ENCODE data around the gene TXNDC11.

The TXNDC11 gene

DNA sequence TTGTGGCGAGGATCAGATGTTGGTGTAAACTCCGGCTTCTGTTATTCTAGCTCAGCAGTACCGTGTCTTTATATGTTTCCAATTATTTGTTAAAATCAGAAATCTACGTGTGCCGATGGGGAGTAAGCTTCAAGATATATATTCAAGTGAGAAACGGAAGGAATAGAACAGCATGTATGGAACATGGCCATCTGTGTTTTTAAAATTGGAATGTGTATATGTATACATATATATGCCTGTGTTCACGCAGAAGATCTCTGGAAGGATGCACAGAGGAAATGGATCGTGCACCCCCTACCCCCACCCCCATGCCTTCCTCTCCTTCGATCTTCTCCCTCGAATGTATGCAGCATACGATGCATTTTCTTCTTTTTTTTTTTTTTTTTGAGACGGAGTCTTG, 82.1 kb downstream of the TXNDC11 start:
- Histone ChIP-seq H3K4me3 (replicated peaks; ENCODE audit: insufficient read depth, low read length) (no peak overlapping the region), H3K27ac (replicated peaks) (no peak overlapping the region)

DNA sequence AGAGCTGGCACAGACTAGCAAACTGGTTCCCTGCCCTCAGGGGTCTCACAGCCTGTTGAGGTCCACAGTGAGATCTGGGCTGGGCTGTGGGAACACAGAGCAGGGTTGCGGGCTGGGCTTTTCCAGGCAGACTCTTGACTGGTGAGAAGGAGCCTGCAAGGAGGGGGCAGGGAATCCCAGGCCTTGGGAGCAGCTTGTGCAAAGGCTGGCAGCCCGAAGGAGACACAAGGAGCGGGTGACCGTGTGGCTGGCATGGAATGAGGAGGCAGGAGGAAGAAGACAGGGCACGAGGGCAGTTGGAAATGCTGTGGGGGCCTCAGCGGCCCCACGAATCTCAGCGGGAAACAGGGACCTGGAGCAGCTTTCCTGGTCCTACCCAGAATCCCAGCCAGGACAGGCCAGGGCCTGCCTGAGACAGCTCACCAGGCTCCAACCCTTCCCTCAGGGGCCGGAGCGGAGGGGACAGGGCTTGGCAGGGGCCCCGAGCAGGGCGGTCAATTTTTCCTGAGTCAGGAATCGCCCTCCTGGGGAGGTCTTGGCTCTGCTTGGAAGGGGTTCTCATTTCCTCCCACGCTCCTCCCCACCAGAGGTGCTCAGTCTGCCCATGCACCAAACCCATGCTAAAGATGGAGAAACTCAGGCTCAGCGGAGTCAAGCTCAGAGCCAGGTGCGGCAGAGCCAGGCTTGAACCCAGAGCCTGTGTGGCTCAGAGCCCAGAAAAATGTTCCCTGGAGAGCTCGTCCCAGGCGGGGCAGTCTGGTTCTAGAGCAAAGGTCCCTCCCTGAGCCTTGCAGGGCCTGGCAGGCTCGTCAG, 83.6 kb downstream of the TXNDC11 start:
- DNase-seq (ENCODE audit: low read depth in 1 of 2, low spot score in 1 of 2): no peak
- Histone ChIP-seq H3K27ac (replicated peaks) (no peak overlapping the region), H3K27me3 (ENCODE audit: insufficient read depth, poor library complexity, severe bottlenecking) (no peaks in the 10 kb centered on the region), H3K4me3 (replicated peaks; ENCODE audit: insufficient read depth, low read length) (no peak overlapping the region)
- TF ChIP-seq, protein P1, sequence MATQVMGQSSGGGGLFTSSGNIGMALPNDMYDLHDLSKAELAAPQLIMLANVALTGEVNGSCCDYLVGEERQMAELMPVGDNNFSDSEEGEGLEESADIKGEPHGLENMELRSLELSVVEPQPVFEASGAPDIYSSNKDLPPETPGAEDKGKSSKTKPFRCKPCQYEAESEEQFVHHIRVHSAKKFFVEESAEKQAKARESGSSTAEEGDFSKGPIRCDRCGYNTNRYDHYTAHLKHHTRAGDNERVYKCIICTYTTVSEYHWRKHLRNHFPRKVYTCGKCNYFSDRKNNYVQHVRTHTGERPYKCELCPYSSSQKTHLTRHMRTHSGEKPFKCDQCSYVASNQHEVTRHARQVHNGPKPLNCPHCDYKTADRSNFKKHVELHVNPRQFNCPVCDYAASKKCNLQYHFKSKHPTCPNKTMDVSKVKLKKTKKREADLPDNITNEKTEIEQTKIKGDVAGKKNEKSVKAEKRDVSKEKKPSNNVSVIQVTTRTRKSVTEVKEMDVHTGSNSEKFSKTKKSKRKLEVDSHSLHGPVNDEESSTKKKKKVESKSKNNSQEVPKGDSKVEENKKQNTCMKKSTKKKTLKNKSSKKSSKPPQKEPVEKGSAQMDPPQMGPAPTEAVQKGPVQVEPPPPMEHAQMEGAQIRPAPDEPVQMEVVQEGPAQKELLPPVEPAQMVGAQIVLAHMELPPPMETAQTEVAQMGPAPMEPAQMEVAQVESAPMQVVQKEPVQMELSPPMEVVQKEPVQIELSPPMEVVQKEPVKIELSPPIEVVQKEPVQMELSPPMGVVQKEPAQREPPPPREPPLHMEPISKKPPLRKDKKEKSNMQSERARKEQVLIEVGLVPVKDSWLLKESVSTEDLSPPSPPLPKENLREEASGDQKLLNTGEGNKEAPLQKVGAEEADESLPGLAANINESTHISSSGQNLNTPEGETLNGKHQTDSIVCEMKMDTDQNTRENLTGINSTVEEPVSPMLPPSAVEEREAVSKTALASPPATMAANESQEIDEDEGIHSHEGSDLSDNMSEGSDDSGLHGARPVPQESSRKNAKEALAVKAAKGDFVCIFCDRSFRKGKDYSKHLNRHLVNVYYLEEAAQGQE (IDR thresholded peaks at IDR 0.05; ENCODE audit: insufficient replicate concordance, low read depth): no peak
- no peak for TF ChIP-seq POLR2AphosphoS5 (IDR thresholded peaks at IDR 0.05; ENCODE audit: low read depth)
- TF ChIP-seq, protein P2, sequence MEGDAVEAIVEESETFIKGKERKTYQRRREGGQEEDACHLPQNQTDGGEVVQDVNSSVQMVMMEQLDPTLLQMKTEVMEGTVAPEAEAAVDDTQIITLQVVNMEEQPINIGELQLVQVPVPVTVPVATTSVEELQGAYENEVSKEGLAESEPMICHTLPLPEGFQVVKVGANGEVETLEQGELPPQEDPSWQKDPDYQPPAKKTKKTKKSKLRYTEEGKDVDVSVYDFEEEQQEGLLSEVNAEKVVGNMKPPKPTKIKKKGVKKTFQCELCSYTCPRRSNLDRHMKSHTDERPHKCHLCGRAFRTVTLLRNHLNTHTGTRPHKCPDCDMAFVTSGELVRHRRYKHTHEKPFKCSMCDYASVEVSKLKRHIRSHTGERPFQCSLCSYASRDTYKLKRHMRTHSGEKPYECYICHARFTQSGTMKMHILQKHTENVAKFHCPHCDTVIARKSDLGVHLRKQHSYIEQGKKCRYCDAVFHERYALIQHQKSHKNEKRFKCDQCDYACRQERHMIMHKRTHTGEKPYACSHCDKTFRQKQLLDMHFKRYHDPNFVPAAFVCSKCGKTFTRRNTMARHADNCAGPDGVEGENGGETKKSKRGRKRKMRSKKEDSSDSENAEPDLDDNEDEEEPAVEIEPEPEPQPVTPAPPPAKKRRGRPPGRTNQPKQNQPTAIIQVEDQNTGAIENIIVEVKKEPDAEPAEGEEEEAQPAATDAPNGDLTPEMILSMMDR (IDR thresholded peaks at IDR 0.05; ENCODE audit: insufficient read depth, low read length): no peak
- TF ChIP-seq GABPA (IDR thresholded peaks at IDR 0.05; ENCODE audit: low read depth): no peak
- TF ChIP-seq SPI1 (IDR thresholded peaks at IDR 0.05; ENCODE audit: borderline replicate concordance, low read depth): no peak

More for the DNA sequence above, 82.1 kb downstream of the TXNDC11 start:
- no peak for DNase-seq (ENCODE audit: low read depth in 1 of 2, low spot score in 1 of 2)
- no peaks in the 10 kb centered on the region for H3K27me3 ChIP-seq (ENCODE audit: insufficient read depth, poor library complexity, severe bottlenecking)
- TF ChIP-seq, protein P1 (IDR thresholded peaks at IDR 0.05; ENCODE audit: insufficient replicate concordance, low read depth): no peak
- TF ChIP-seq POLR2AphosphoS5 (IDR thresholded peaks at IDR 0.05; ENCODE audit: low read depth): no peak
- TF ChIP-seq, protein P2 (IDR thresholded peaks at IDR 0.05; ENCODE audit: insufficient read depth, low read length): no peak
- TF ChIP-seq GABPA (IDR thresholded peaks at IDR 0.05; ENCODE audit: low read depth): no peak
- TF ChIP-seq SPI1 (IDR thresholded peaks at IDR 0.05; ENCODE audit: borderline replicate concordance, low read depth): no peak

DNA sequence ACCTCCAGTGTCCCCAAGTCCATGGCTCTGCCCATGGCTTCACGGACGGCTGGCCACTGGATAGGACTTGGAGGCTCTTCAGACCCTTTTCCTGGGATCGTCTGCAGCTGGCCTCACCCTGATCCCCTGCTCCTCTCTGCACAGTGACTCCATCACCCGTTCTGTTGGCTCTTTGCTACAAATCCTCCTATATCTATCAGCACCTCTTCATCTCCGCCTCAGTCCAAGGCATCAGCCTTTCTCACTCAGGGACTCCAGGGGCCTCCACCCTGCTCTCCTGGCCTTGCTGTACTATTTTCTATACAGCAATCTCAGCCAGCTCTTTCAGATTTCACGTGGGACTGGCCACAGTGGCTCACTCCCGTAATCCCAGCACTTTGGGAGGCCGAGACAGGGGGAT, 85.1 kb downstream of the TXNDC11 start:
- TF ChIP-seq SPI1 (IDR thresholded peaks at IDR 0.05; ENCODE audit: borderline replicate concordance, low read depth) (no peak), POLR2AphosphoS5 (IDR thresholded peaks at IDR 0.05; ENCODE audit: low read depth) (no peak), GABPA (IDR thresholded peaks at IDR 0.05; ENCODE audit: low read depth) (no peak)
- TF ChIP-seq, protein P2 (IDR thresholded peaks at IDR 0.05; ENCODE audit: insufficient read depth, low read length): no peak
- TF ChIP-seq, protein P1 (IDR thresholded peaks at IDR 0.05; ENCODE audit: insufficient replicate concordance, low read depth): no peak
- no peak overlapping the region for H3K27ac ChIP-seq (replicated peaks)
- DNase-seq (ENCODE audit: low read depth in 1 of 2, low spot score in 1 of 2): no peak
- H3K4me3 ChIP-seq (replicated peaks; ENCODE audit: insufficient read depth, low read length): no peak overlapping the region
- no peaks in the 10 kb centered on the region for H3K27me3 ChIP-seq (ENCODE audit: insufficient read depth, poor library complexity, severe bottlenecking)

Measured in HL-60 (cell line).